Superior temporal gyrus (tissue), 1 donor: ENCODE measurements around the gene ZBTB37.
"Not testable (repeated sequence)": the region's sequence is repeated elsewhere in the genome, so short reads cannot be mapped to it uniquely, and the experiment has no call there.

ENCODE experiments used
- DNase-seq: peaks from one replicate; pipeline ENCODE4 v3.0.0-alpha.2; 2016; ENCODE audit errors: extremely low spot score

ZBTB37 gene

GRCh38 chr1:173903827-173904531 lies 35.8 kb downstream of the ZBTB37 start:
- no peak for DNase-seq

DNA sequence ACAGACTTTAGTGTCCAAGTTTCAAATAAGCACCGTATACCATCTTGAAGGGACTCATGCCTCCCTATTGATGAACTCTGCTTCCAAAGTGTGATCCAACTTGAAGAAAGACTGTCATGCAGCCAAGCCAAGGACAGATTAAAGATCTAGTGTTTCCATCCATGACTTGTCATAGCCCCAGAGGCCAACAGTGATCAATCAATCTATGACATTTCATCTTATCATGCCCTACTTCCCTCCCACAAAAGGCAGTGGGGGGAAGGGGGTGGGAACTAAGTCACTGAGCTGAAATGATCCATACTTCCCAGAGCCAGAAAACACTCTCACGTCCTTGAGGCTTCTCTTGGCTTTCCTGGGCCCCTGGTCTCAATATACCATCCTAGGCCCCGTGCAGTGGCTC lies 44.9 kb downstream of the ZBTB37 start:
- DNase-seq, result no peak

GRCh38 chr1:173914366-173914871 lies 46.2 kb downstream of the ZBTB37 start:
- no peak for DNase-seq

GRCh38 chr1:173915596-173915995 lies 47.4 kb downstream of the ZBTB37 start:
- DNase-seq, result no peak

GRCh38 chr1:173916667-173917066 lies 48.5 kb downstream of the ZBTB37 start:
- DNase-seq, result no peak

DNA sequence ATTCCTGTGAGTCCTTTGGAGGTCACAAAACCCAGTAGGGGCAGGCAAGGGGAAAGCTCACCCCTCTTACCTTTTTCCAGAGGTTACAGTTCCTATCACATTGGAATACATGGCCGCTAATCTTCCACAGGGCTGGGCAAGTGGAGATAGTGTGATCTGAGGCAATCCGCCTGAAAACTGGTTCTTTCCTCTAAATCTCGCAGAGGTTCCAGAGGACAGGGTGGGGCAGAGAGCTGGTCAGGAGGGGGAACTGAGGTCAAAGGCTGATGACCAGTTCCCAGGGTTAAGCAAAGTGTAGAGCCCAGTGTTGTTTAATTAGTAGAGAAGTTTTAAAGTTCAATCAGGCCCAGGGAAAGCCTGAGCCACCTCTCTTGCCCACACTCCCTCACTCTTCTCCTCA lies 49.0 kb downstream of the ZBTB37 start, which contains the start of gene SERPINC1:
Gene SERPINC1 (minus strand): TSS at position 179 of the 400 bp plus-strand sequence. CDS start 68 bp downstream, at position 111.
- no peak for DNase-seq

DNA sequence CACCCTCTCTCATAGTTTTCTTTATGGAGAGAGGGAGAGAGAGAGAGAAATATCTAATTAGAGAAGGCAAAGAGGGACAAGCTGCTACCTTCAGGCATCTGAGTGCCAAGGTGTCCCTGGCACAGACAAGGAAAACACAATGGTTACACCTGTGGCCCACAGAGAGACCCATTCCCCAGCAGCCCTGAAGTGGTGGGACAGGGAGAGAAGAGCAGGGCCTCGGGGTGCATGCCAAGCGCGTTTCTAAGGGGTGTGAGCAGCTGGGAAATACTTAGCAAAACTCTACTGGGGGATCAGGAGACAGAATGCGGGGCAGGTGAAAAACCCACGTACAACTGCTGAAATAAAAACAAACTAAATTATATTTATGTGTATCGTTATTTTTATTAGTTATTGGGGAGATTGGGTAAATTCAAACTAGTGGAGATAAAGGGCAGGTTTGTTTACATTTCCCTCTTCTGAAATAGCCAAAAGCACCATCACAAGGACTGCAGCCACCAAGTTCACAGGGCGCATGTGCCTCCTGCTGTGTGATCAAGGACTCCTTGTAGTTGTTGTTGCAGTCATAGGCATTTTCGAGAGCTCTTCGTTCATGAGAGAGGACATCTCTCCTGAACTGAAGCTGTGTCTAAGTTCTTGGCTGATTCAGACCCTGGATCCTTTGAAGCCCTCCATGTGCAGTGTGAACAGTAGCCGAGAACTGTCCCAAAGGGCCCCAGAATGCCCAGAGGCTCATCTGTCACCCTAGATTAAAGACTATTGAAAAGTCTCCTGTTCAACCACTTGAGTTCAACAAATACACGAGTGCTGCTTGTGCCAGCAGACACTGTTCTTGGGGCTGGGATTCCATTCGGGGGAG lies 49.7 kb downstream of the ZBTB37 start:
- DNase-seq, result no peak

GRCh38 chr1:173920861-173921260 lies 52.7 kb downstream of the ZBTB37 start:
- DNase-seq, result no peak

DNA sequence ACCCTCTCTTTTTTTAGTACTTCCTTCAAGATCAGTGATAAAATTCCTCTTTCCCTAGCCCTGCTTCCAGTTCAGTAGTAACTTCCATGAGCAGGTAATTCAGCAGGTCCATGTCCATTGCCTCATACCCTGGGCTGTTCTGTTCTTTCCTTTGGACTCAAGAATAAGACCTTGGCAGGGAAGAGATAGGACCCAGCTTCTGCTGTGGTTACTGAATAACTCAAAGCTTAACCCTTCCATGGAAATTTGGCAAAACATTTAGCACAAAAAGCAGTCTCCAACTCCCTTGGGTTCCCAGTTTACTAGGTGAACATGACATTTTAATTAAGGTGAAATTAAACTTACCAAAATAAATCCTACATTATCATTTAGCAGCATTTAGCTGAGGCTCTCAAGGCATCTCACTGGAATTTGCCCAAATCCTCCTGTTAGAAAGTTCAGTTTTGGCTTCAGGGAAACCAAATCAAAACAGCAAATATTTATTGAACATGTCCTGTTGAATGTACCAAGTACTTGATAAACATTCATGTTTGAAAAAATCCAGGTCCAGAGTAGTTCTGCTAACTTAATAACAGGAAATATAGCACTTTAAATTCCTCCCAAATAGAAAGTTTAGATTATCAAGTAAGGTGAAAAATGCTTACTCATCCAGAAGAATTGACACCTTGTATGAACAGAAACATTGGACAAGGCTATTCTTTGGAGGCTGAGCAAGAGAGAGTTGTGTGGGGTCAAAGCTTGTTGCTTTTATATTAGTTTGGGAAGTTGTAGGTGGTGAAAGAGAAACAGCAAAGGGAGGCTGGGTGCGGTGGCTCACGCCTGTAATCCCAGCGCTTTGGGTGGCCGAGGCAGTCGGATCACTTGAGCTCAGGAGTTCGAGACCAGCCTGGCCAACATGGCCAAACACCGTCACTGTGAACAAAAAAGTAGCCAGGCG lies 57.4 kb downstream of the ZBTB37 start:
- DNase-seq, result no peak

DNA sequence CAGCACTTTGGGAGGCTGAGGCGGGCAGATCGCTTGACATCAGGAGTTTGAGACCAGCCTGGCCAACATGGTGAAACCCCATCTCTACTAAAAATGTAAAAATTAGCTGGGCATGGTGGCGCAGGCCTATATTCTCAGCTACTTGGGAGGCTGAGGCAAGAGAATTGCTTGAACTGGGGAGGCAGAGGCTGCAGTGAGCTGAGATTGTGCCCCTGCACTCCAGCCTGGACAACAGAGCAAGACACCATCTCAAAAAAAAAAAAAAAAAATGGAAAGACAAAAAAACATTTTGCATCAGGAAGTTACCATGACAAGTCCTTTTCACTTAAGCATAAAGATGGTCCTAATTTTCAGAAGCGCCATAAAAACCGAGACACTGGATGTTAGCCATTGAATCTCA lies 62.4 kb downstream of the ZBTB37 start:
- DNase-seq, result not testable (repeated sequence)

- DNase-seq, result no peak
Observed at GRCh38 chr1:173934440-173934839, 66.3 kb downstream of the ZBTB37 start.

DNA sequence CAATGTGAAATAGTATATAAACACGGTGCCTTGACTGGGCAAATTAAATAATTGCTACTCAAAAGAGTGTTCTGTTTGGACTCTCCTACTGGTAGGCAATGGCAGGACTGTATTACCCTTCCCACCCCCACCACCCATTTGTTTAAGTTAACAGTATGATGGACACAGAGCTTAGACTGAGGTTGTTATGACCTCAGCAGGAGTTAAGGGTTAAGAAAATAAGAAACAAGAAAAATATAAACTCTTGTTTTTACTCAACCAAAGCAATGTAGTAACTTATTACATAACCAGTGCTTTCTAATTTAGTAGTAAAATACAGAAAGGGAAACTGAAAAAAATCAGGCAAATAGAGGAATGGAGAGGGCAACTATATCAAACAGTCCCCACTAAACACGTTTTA lies 68.9 kb downstream of the ZBTB37 start:
- DNase-seq, result no peak

DNA sequence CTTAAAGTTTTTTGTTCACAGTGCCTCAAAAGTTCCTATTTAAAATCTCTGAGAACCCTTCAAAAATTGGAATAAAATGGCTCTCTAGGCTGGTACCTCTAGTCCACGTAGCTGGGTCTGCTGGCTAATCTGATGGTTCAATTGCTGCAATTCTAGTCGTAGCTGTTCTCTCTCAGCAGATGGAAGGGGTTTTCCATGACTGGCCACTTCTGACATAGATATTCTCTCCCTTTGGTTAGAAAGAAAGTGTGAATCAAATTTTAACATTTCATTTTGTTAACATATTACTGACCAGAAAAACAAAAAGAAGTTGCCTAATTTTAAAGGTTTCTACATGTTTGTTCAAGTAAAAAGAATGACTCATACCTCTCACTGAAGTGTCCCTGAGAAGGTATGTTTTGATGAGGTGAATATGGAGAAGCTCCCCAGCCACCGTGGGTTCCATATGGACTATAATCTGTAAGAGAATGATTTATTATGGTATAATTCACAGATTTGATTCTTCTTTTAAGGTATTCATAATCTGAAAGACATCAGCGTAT lies 78.3 kb downstream of the ZBTB37 start:
- DNase-seq, result no peak

- DNase-seq, result no peak
Observed at GRCh38 chr1:173948594-173948993, 80.4 kb downstream of the ZBTB37 start.
